Measurements from ENCODE around the gene AAMP.
A peak's percentile ranks its signal among the peaks of the same experiment; 100 is the strongest.

Gene AAMP

GRCh38 chr2:218257390-218257981 is 12.5 kb downstream of the AAMP start:
- DNase-seq: peak; percentile 55

DNA sequence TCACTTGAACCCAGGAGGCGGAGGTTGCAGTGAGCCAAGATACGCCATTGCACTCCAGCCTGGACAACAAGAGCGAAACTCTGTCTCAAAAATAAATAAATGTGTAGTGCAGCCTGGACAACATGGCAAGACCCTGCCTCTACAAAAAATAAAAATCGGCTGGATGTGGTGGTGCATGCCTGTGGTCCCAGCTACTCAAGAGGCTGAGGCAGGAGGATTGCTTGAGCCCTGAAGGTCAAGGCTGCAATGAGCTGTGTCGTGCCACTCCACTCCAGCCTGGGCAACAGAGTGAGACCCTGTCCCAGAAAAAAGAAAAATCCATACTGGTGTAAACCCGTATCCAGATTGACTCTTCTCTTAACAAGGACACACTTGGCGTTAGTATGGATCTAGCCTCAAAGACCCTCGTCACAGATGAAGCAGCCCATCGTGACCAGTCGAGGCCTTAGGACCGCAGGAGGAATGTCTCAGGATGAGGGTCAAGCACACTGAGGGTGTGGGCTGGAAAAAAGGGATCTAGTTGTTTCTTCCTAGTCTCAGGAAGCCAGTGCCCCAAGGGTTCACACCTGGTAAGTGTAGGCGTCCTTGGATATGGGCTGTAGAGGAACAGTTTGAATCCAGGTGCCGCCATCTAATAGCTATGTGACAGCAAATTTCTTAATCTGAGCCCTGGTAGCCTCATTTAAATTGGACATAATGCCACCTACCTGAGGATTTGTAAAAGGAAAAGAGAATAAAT is 13.2 kb downstream of the AAMP start:
- no peak for DNase-seq

DNA sequence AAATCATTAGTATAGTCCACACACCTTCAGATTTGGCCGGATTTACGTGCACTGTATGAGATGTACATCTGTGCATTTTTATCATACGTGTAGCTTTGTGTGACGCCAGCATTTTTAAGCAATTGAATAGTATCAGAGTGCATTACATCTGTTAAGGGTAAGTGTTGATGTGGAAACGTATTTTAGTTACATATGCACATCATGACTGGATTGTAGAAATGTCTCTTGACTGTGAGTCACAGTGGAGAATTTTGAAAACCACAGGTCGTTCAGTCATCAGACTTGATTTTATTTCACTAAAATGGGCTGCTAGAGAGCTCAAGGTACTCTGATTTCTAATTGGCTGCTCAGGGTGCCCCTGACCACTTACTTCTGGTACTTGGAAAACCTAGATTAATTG is 14.5 kb downstream of the AAMP start:
- no peak for DNase-seq

DNA sequence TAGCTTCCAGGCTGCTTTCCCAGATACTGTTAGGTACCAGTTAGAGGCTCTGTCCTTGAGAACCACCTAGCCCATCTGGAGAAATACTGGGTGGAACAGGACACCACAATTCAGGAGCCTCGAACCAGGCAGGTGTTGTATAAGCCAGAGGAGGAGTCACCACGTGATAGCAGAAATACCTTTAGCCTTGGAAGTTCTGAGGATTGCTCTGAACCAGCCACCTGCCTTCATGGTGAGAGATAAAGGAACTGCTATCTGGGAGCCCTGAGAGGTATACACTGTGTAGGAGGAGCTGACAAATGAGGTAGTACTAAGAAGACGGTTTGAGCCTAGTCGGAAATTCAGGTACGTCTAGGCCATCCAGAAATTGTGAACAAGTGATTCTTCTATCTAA is 16.7 kb downstream of the AAMP start:
- DNase-seq: no peak

- no peak for DNase-seq
These were observed 17.3 kb downstream of the AAMP start for GRCh38 chr2:218252509-218253231.

DNA sequence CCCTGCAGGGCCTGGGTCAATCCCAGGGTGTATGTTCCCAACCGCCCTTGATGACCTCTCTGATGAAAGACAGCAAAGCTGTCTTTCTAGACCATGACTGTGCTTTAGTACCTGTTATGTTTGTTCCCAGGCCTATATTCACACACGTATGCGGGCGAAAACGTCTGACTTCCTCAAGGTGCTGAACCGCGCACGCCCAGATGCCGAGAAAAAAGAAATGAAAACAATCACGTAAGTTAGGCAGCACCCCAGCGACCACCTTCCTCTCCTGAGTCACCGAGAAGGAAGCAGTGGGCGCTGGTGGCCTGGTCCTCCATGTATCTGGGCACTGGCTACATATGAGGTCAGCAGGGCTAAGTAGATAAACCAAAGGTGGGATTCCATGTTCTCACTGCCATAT is 20.2 kb downstream of the AAMP start:
- DNase-seq: no peak

- no peak for DNase-seq
These were observed 24.7 kb downstream of the AAMP start for GRCh38 chr2:218245214-218245613.

- no peak for DNase-seq
These were observed 25.3 kb downstream of the AAMP start for GRCh38 chr2:218244665-218245064.

GRCh38 chr2:218244204-218244603 is 25.7 kb downstream of the AAMP start:
- DNase-seq: no peak

DNA sequence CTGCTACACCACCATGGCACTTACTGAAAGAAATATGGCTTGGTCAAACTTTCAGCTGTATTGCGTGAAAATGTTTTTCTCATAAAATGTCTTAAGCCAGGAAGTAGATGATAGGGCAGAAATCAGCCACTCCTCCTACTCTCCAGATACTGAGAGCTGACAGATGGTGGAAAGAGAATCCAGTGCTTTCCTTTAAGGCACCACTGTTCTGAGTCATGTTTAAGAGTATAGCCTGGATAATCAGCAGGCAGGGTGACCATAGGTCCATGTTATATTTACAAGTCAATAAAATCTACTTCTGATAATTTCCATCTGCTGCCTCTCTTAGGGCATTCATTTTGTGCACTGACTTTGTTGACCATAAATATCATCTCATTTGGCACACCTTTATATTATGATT is 31.1 kb downstream of the AAMP start:
- no peak for DNase-seq

DNA sequence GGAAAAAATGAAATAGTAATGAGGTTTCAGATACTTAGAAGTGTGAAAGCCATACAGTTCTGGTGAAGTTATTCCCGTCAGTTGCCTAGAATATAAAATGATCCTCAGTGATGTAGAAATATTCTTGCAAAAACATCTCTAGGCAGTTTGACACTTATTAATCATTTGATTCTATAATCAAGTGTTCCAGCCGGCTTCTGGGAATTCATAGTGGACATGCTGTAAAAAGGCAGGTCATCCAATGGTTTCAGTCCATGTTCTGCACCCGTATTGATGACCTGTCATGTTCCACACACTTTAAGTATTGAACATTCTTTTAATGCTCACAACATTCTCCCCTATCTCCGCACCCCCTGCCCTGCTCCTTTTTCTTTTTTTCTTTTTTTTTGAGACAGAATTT is 33.1 kb downstream of the AAMP start:
- DNase-seq: no peak

GRCh38 chr2:218235017-218235416 is 34.9 kb downstream of the AAMP start:
- DNase-seq: no peak

DNA sequence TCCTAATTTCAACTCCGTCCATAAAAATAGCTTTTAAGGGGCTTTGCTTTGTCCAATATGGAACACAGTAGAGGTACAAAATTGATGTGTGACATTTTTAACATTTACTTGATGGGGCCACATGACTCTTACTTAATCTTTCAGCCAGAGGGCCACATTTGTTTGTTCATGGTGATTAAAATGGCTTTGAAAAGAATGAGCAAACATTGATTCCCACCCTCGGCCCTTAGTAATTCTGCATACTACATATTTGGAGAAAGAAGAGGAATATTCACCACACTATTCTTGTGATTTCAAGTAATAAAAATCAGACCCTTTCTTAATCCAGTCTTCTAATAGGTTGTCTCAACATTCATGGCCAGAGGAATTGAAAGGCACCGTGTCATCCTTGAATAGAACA is 35.4 kb downstream of the AAMP start:
- no peak for DNase-seq

DNA sequence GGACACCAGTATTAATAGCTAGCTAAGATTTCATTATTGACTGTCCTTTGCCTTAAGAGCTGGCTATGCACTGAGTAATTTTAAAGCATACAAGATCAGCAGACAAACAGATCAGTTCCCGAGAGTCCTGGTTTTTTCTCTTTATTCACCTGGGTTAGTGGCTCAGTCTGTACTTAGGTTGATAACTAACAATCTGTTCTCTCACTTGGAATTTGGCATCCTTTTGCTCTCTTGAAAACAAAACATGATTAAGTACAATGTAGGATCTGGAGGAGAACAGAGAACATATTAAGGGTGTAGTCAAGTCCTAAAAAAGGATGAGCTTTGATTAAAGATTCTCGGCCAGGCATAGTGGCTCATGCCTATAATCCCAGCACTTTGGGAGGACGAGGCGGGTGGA is 36.4 kb downstream of the AAMP start:
- no peak for DNase-seq

DNA sequence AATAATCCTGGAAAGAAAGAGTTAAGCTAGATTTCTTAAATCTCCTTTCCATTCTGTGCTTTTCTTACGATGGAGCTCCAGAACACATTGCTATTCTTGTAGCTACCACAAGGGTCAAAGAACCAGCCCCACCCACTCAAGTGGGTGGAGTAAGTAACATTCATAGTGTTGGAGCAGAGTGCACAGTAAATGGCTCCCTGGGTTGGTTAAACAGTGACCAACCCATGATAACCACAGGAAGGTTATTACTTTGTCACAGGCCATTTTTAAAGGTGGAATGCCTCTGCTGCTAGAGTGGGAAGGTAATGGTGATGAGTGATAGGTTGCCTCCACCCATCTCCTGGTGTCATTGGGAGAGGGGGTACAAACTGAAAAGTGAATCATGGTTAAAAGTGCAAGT is 39.1 kb downstream of the AAMP start:
- no peak for DNase-seq

DNA sequence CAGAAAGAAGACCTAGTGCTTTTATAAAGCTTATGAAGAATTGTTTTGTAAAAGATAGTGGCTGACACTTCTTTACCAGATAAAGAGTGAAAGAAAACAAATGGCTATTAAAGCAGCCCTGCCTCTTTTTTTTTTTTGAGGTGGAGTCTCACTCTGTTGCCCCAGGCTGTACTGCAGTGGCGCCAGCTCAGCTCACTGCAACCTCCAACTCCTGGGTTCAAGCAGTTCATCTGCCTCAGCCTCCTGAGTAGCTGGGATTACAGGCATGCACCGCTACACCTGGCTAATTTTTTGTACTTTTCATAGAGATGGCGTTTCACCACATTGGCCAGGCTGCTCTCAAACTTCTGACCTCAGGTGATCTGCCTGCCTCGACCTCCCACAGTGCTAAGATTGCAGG is 40.1 kb downstream of the AAMP start:
- no peak for DNase-seq

GRCh38 chr2:218229239-218229638 is 40.7 kb downstream of the AAMP start:
- peak; percentile 15 for DNase-seq

DNA sequence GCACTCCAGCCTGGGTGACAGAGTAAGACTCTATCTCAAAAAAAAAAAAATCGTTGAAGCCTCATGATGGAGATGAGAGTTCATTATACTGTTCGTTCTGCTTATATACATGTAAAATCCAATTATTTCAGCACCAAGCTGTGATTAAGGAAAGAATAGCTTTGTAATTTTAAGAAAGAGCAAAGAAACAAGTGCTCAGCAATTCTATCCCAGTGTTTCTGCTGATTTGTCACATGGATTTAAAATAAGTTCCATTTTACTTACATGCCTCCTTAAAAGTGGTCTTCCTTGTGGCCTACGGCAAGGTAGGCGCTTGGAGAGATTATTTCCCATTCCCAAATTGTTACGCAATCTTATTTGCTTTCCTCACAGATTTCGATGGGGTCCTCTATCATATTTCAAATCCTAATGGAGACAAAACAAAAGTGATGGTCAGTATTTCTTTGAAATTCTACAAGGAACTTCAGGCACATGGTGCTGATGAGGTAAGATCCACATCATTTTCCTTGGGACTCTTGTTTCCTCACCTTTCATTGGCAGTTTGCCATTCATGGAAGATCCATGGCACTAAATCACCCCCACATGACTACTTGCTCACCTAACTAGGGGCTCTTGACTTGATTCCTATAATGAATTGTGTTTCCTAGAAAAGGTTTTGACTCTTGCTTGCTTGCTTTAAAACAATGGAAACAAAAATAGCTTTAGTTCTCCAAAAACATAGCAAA is 41.4 kb downstream of the AAMP start:
- no peak for DNase-seq

DNA sequence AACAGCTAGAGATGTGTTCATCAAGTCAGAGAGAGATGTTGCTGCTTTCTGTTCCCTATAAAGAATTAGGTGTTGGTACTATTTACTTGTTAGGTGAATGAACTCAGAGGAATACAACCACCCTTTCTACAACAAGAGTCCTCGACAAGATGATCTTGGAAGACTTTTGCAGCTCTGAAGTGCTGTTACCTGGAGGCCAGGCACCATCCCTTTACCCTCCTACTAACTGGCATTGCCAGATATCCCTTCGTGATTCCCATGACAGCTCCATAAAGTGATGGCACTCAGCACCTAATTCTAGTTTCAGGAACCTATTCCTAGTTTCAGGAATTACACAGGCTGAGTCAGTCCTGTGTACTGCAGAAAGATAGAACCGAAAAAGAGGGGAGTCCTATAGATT is 43.0 kb downstream of the AAMP start:
- no peak for DNase-seq

GRCh38 chr2:218224186-218224585 is 45.8 kb downstream of the AAMP start:
- no peak for DNase-seq

- DNase-seq: no peak
These were observed 46.9 kb downstream of the AAMP start for GRCh38 chr2:218223046-218223445.

DNA sequence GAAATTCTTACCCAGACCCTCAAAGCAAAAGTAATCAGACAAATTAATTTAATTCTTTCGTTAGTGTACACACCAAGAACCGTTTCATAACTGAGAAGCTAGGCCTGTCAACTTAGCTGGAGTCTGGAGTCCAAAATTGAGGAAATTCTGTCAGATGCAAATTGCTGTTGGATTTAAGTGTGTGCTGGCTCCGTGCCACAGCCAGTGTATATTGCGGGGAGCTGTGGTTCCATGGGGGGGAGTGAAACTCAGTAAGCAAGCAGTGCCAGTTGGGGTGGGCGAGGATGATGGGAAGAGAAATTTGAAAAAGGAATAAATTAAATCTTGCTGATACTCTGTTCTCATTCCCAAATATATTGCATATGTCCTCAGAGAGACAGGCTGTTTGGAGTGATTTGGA is 48.9 kb downstream of the AAMP start:
- DNase-seq: no peak

- DNase-seq: no peak
These were observed 50.0 kb downstream of the AAMP start for GRCh38 chr2:218219934-218220333.

Measured in T-helper 9 cell (primary cell).